Ishikawa (cell line): ENCODE measurements around the gene PAPSS1.

Source experiments
- CEBPB ChIP-seq: IDR thresholded peaks from 2 replicates; pipeline ENCODE4 v1.6.1; 2012
- EP300 ChIP-seq: IDR thresholded peaks from 2 replicates; pipeline ENCODE4 v1.6.1; 2012; ENCODE audit warnings: borderline replicate concordance
- FOXM1 ChIP-seq: IDR thresholded peaks from 2 replicates; pipeline ENCODE4 v1.6.1; 2012; ENCODE audit warnings: low read depth, borderline replicate concordance
- RAD21 ChIP-seq: IDR thresholded peaks from 2 replicates; pipeline ENCODE4 v1.6.1; 2012; ENCODE audit warnings: low read depth

GRCh38 chr4:107589269-107589668, 130.8 kb downstream of the PAPSS1 start:
- TF ChIP-seq EP300, result no peak
- no peak for TF ChIP-seq CEBPB
- TF ChIP-seq RAD21, result no peak
- no peak for TF ChIP-seq FOXM1
